Stimulated activated CD8-positive, alpha-beta memory T cell treated with anti-CD3 and anti-CD28 coated beads, Interleukin-4, amount 100 ng/mL, for 4 hours (primary cell): ENCODE measurements around the gene C1orf174.

Experiments
- DNase-seq, 2 donors: peaks; one replicate each; pipeline ENCODE4 v3.0.0-alpha.2; 2020; ENCODE audit warnings: low read depth in 2 of 2, low spot score in 1 of 2

Gene C1orf174

GRCh38 chr1:3900150-3900968 is at the start of gene C1orf174:
Gene C1orf174 (minus strand): TSS chr1:3900272. CDS start chr1:3900186, 86 bp downstream.
- peak; percentile 84 to 93 for DNase-seq

- DNase-seq, result no peak
Observed at GRCh38 chr1:3948344-3948743, 48.3 kb upstream of the C1orf174 start.

- DNase-seq, result no peak
Observed at GRCh38 chr1:3945916-3946840, 46.1 kb upstream of the C1orf174 start.

- DNase-seq, result no peak
Observed at GRCh38 chr1:3945222-3945621, 45.1 kb upstream of the C1orf174 start.

- no peak for DNase-seq
Observed at GRCh38 chr1:3944578-3945125, 44.6 kb upstream of the C1orf174 start.

- DNase-seq, result no peak
Observed at GRCh38 chr1:3943806-3944577, 43.9 kb upstream of the C1orf174 start.

GRCh38 chr1:3943123-3943431 is 43.0 kb upstream of the C1orf174 start:
- no peak for DNase-seq

GRCh38 chr1:3942416-3943122 is 42.5 kb upstream of the C1orf174 start:
- DNase-seq, result no peak

GRCh38 chr1:3940754-3941345 is 40.8 kb upstream of the C1orf174 start:
- DNase-seq, result no peak

GRCh38 chr1:3940081-3940753 is 40.1 kb upstream of the C1orf174 start:
- DNase-seq, result no peak

GRCh38 chr1:3939242-3940080 is 39.4 kb upstream of the C1orf174 start:
- DNase-seq, result no peak

- no peak for DNase-seq
Observed at GRCh38 chr1:3932156-3932919, 32.3 kb upstream of the C1orf174 start.

GRCh38 chr1:3931007-3931912 is 31.2 kb upstream of the C1orf174 start:
- DNase-seq, result no peak

- DNase-seq, result no peak
Observed at GRCh38 chr1:3930301-3931006, 30.4 kb upstream of the C1orf174 start.

- no peak for DNase-seq
Observed at GRCh38 chr1:3929126-3929525, 29.1 kb upstream of the C1orf174 start.

- DNase-seq, result no peak
Observed at GRCh38 chr1:3928586-3928985, 28.5 kb upstream of the C1orf174 start.
